Transverse colon (tissue), 4 donors: ENCODE measurements around the gene FRS3. TPM values are rescaled to one million over a fixed set of nuclear protein-coding genes. Genes with fewer than 3 reads are reported as not detected.

ENCODE experiments used
- DNase-seq: peaks from one replicate; pipeline ENCODE4 v3.0.0-alpha.2; 2019
- H3K27ac ChIP-seq, 4 donors: fragments of 200-600 bp; sonication (generic); 2 replicates each; pipeline ENCODE4 v1.5.1; 2016 to 2018; ENCODE audit warnings: inconsistent platforms in 4 of 4
- H3K27me3 ChIP-seq: fragments of 200-600 bp; sonication (generic); 2 replicates; pipeline ENCODE4 v1.5.1; 2017; ENCODE audit warnings: inconsistent platforms
- H3K36me3 ChIP-seq, 4 donors: fragments of 200-600 bp; sonication (generic); 2 replicates each; pipeline ENCODE4 v1.5.1; 2017 to 2019; ENCODE audit warnings: inconsistent platforms in 4 of 4
- H3K4me1 ChIP-seq, 4 donors: fragments of 200-600 bp; sonication (generic); 2 replicates each; pipeline ENCODE4 v1.5.1; 2017 to 2020; ENCODE audit warnings: inconsistent platforms in 4 of 4
- H3K4me3 ChIP-seq, 4 donors: fragments of 200-600 bp; sonication (generic); 1 replicate in 1 of 4; 2 replicates in 3 of 4; pipeline versions ENCODE4 v1.5.1 to v1.6.1; 2017 to 2019; ENCODE audit warnings: inconsistent platforms in 4 of 4
- H3K9me3 ChIP-seq, 2 donors: fragments of 200-600 bp; sonication (generic); 2 replicates each; pipeline ENCODE4 v1.5.1; 2017 to 2019; ENCODE audit warnings: inconsistent platforms in 2 of 2
- CTCF ChIP-seq, 5 experiments: fragments of 200-600 bp in 3 of 5; fragments of 450-650 bp in 2 of 5; sonication (generic) in 3 of 5; IDR thresholded peaks; 1 replicate in 2 of 5; 2 replicates in 3 of 5; pipeline ENCODE4 v1.5.1; 2016 to 2017; ENCODE audit warnings: antibody characterized with exemption in 5 of 5, inconsistent platforms in 3 of 5, mild to moderate bottlenecking in 2 of 5, moderate library complexity in 1 of 5
- EP300 ChIP-seq: sonication (generic); formaldehyde crosslinking; IDR thresholded peaks from one replicate; pipeline ENCODE4 v1.6.1; 2017; ENCODE audit warnings: antibody characterized with exemption, low read depth
- POLR2A ChIP-seq: fragments of 450-650 bp; IDR thresholded peaks from one replicate; pipeline ENCODE4 v1.6.1; 2016; ENCODE audit warnings: antibody characterized with exemption, mild to moderate bottlenecking, moderate library complexity
- POLR2AphosphoS5 ChIP-seq, 3 donors: sonication (generic); formaldehyde crosslinking; IDR thresholded peaks; one replicate each; pipeline ENCODE4 v1.6.1; 2016; ENCODE audit warnings: antibody characterized with exemption in 3 of 3
- WGBS, 2 donors: methylation state at CpG; one replicate each; pipeline ENCODE4 v1.1.5; 2018; ENCODE audit warnings: low coverage in 1 of 2; 5-methylcytosine and 5-hydroxymethylcytosine counted together
- in situ Hi-C, 4 donors: fragments of 200-750 bp; cut with MboI; loops; one replicate each; pipeline versions ENCODE4 v1.15.0 to v1.15.1; 2017; ENCODE audit warnings: low sequenced_read_pairs in 3 of 4, low pct_ligation_motif_present in 1 of 4, low pct_unique_long_range_greater_than_20kb in 1 of 4
- intact Hi-C: fragments of 100-400 bp; cut with DNase I; formaldehyde crosslinking; loops from one replicate; pipeline ENCODE4 v1.15.1; 2023; ENCODE audit warnings: low total_unique reads
- total RNA-seq, 4 donors: library from RNA; depleted of rRNA; stranded (reverse); fragments of >200 nt; gene quantifications; one replicate each; pipeline ENCODE4 v1.1.0, GENCODE V29; 2016

The FRS3 gene
- total RNA-seq, 4 donors from 2014 or later, result 2.8 to 4.5 (median 3.2) TPM

DNA sequence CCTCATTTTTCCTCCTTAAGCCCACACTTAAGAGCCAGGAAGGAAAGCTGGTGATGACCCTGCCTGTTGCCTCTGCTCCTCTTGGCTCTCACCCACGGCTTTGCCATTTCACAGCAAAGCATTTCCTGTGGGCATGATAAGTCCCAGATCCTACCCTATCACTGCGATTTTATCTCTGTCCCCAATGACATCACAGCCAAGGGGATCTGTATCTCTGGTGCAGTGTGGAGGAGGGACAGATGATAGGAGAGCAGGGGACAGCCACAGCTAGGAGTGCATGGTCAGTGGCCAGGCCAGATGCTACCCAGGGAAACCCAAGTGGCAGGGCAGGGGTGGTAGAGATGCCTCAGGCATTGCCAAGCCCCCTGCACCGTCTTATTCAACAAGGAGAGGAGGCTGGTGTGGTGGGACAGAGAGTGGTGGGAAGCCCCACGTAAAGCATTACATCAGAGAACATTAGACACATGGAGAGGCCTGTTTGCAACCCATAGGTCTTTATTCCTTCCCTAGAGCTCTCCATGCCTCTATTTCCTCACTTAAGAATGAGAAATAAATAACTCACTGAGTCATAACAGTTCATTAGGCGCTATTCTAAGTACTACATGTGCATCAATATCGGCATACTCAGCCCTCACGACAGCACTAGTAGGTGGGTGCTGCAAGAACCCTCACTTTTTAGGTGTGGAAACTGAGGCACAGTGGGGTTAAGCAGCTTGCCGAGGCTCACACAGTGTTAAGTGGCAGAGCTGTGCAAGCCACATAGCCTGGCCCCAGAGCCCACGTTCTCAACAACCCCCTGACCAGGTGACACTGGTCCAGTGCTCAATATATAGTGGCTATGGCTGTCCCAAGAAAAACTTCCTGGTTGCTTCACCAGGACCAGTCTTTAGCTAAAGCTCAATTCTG lies 48.9 kb downstream of the FRS3 start:
- in situ Hi-C loops (no loop called here), intact Hi-C loops (no loop called here)
- no peak for DNase-seq
- peaks cover 42 to 64% (median 53%) of the 10 kb centered on the region in 4 donors for H3K4me1 ChIP-seq
- H3K36me3 ChIP-seq, result no peaks in the 10 kb centered on the region
- 68% methylated on average over 9 of the region's 9 CpGs; no CpG with 5 or more reads in 1 of the 2 donors for WGBS, 2 donors
- no peaks in the 10 kb centered on the region for H3K27me3 ChIP-seq
- H3K9me3 ChIP-seq, result no peaks in the 10 kb centered on the region
- TF ChIP-seq EP300, result no peak
- TF ChIP-seq POLR2AphosphoS5 (IDR thresholded peaks at IDR 0.05), result no peak
- no peak for TF ChIP-seq POLR2A
- no peak for TF ChIP-seq CTCF (IDR thresholded peaks at IDR 0.05)
- H3K4me3 ChIP-seq, result no peak overlapping the region
- H3K27ac ChIP-seq, result peak overlapping the region in 1 of 4 donors; percentile 0

DNA sequence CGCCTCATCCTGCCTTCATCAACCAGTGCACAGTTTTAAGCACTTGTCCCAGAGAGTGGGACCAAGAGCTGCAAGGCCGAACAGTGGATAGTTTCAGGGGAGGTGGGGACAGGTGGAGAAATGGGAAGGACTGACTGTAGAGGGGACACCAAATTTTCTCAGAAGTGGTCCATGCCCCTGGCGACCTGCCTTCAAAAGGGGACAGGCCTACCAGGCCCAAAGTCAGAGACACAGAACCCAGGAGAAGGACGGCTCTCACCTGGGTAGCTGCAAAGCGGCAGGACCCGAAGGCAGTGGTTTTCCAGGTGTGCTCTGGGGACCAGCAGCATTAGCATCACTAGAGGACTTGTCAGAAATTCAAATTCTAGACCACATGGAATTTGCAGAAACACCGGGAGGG lies 50.1 kb downstream of the FRS3 start:
- no peak for DNase-seq
- peak overlapping the region in 1 of 4 donors; percentile 30 for H3K27ac ChIP-seq
- H3K36me3 ChIP-seq, result no peaks in the 10 kb centered on the region
- H3K9me3 ChIP-seq, result no peaks in the 10 kb centered on the region
- TF ChIP-seq POLR2A (no peak), POLR2AphosphoS5 (IDR thresholded peaks at IDR 0.05) (no peak), CTCF (IDR thresholded peaks at IDR 0.05) (no peak), EP300 (no peak)
- no peak overlapping the region for H3K4me3 ChIP-seq
- in situ Hi-C loops, result no loop called here
- no peaks in the 10 kb centered on the region for H3K27me3 ChIP-seq
- 86 to 92% methylated on average over 4 to 7 of the region's 7 CpGs for WGBS, 2 donors
- intact Hi-C loops, result no loop called here
- peaks cover 44 to 68% (median 54%) of the 10 kb centered on the region in 4 donors for H3K4me1 ChIP-seq

DNA sequence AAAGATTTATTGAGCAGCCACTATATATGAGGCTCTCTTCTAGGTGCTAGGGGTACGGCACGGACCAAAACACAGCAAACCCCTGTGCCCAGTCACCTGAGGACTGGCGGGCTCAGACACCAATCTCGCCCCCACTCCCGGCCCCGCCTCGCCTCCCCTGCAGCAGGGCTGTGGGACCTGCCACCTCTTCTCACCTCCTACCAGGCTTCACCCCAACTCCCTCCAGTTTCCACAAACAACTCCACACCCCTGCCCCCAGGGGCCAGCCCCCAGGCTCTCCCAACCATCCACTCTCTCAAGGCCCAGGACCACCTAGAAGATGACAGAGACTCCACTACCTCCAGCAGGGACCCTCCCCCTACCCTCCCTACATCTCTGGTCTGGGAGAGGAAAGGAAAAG lies 50.7 kb downstream of the FRS3 start:
- in situ Hi-C loops (no loop called here), intact Hi-C loops (no loop called here)
- TF ChIP-seq POLR2A (no peak), POLR2AphosphoS5 (IDR thresholded peaks at IDR 0.05) (no peak), EP300 (no peak), CTCF (IDR thresholded peaks at IDR 0.05) (no peak)
- H3K4me3 ChIP-seq, result no peak overlapping the region
- peak overlapping the region; percentile 30 to 64 (median 56) for H3K27ac ChIP-seq
- H3K36me3 ChIP-seq, result no peaks in the 10 kb centered on the region
- peaks cover 43 to 75% (median 56%) of the 10 kb centered on the region in 4 donors for H3K4me1 ChIP-seq
- 53% methylated on average over 7 of the region's 7 CpGs; no CpG with 5 or more reads in 1 of the 2 donors for WGBS, 2 donors
- no peaks in the 10 kb centered on the region for H3K9me3 ChIP-seq
- no peaks in the 10 kb centered on the region for H3K27me3 ChIP-seq
- DNase-seq, result no peak

DNA sequence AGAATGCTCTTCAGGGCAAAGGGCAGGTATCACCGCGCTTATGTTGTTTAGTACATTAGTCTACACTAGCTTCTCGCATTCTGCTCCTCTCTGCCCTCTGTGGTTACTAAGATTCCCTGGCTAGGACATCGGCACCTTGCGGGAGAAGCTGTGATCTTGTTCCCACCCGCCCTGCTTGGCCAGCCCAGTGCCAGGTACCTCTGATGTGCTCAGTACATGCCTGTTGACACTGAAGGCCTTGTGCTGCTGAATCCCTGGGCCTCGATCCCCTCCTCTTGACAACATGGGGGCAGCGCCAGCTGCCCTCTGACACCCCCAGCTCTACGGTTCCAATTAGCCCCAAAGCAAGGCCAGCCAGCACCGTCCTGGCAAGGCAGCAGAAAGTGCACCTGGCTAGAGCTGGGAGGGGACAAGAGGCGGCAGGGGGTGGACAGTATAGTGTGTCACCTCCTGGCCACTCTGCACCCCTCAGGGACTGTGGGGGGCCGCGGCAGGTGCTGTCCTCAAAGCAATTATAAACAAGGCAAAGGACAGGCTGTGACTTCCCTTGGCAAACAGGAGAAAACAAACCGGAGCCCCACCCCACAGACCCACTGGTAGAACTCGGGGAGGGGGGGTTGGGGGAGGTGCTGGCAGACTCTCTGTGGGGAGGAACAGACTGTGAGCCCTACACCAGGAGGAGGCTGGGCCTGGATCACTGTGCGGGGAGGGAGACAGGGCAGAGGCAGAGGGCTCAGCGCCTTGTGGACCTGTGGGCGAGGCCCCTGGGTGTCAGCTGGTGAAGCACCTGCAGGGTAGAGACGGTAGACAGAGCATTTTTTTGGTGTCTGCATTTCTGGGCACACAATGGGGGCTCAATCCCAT lies 51.4 kb downstream of the FRS3 start:
- H3K36me3 ChIP-seq, result no peaks in the 10 kb centered on the region
- H3K27ac ChIP-seq, result peak overlapping the region; percentile 53 to 64 (median 56)
- intact Hi-C loops (no loop called here), in situ Hi-C loops (no loop called here)
- H3K9me3 ChIP-seq, result no peaks in the 10 kb centered on the region
- H3K4me3 ChIP-seq, result no peak overlapping the region
- no peak for TF ChIP-seq CTCF (IDR thresholded peaks at IDR 0.05)
- TF ChIP-seq POLR2AphosphoS5 (IDR thresholded peaks at IDR 0.05), result peak in 1 of 3 donors; percentile 54
- peak; percentile 47 for TF ChIP-seq POLR2A
- H3K27me3 ChIP-seq, result no peaks in the 10 kb centered on the region
- 58% methylated on average over 19 of the region's 19 CpGs; no CpG with 5 or more reads in 1 of the 2 donors for WGBS, 2 donors
- peak; percentile 77 for DNase-seq
- H3K4me1 ChIP-seq, result peaks cover 37 to 75% (median 54%) of the 10 kb centered on the region in 4 donors
